ENCODE results near the gene ANP32D.
"Not testable (repeated sequence)": the region's sequence is repeated elsewhere in the genome, so short reads cannot be mapped to it uniquely, and the experiment has no call there.

The ANP32D gene

DNA sequence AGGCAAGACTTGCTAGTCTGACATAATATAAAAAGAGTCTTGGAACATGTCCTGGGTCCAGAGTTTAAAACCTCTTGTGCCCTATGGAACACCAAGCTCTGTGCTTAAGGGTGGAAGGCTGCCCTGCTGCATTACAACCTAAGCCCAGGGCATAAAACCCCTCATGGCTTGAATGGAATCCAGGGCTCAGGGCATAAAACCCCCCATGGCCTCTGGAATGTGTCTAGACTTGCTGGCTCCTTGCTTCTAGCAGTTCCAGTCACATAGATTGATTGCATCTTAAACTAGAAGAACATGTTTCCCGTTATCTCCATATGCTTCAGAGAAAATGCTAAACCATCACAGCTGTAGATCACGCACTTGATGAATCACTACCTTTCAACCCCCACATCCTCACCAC is 34.5 kb downstream of the ANP32D start:
- not testable (repeated sequence) for DNase-seq (ENCODE audit: low read depth)

DNA sequence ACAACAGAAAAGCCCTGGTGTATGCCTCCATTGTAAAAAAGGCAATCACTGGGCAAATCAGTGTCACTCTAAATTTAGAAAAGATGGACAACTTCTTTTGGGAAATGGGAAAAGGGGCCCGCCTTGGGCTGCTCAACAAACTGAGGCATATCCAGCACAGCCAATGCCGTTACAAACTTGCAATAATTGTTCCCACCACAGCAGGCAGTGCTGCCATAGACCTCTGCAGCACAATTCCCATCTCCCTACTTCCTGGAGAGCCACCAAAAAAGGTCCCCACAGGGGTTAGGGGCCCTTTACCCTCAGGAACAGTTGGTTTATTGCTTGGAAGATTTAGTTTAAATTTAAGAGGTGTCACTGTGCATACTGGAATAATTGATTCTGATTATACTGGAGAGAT is 36.6 kb downstream of the ANP32D start:
- no peak for DNase-seq (ENCODE audit: low read depth)

DNA sequence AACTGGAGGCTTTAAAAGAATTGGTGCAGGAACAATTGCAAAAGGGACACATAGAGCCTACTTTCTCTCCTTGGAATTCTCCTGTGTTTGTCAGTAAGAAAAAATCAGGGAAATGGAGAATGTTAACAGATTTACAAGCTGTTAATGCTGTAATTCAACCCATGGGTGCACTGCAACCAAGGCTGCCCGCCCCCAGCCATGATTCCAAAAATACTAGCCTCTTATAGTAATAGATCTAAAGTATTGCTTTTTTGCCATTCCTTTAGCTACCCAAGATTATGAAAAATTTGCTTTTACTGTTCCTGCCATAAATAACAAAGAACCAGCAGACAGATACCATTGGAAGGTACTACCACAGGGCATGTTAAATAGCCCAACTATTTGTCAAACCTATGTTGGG is 37.8 kb downstream of the ANP32D start:
- no peak for DNase-seq (ENCODE audit: low read depth)

DNA sequence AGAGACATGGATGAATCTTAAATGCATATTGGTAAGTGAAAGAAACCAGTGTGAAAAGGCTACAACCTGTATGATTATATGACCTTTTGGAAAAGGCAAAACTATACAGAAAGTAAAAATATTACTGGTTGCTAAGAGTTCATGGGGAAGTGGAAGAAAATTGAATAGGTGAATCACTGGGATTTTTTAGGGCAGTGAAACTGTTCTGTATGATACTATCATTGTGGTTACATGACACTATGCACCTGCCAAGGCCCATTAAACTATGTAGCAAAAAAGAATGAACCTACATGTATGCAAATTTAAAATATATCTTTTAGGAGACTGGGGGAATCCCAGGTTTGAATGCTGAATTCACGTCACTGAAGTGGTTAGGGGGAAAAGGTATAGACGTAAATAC is 40.5 kb downstream of the ANP32D start:
- DNase-seq (ENCODE audit: low read depth) = no peak

GRCh38 chr12:48514728-48515127 is 42.4 kb downstream of the ANP32D start:
- no peak for DNase-seq (ENCODE audit: low read depth)

- not testable (repeated sequence) for DNase-seq (ENCODE audit: low read depth)
These were observed 48.0 kb downstream of the ANP32D start for GRCh38 chr12:48520381-48520780.
